ENCODE measurements around the gene ABTB2. TPM values are rescaled to one million over a fixed set of nuclear protein-coding genes. Genes with fewer than 3 reads are reported as not detected.

The ABTB2 gene
- total RNA-seq, 1 experiment from 2014 or later: 5.5 TPM

- Histone ChIP-seq H3K27ac (ENCODE audit: insufficient read length, low read depth, low read length) (no peak overlapping the region), H2BK12ac (ENCODE audit: insufficient read length, low read depth, low read length) (no peak overlapping the region), H3K56ac (ENCODE audit: insufficient read length, low read depth, low read length) (no peak overlapping the region), H2BK20ac (ENCODE audit: low read depth, low read length, poor library complexity, severe bottlenecking) (no peak overlapping the region), H3K4me2 (ENCODE audit: insufficient read depth, insufficient read length, low read length) (no peak overlapping the region), H3K4ac (ENCODE audit: low read depth, low read length) (no peak overlapping the region), H4K91ac (ENCODE audit: insufficient read length, low read depth, low read length) (no peak overlapping the region), H4K5ac (ENCODE audit: insufficient read length, low read depth, low read length) (no peak overlapping the region), H2BK5ac (ENCODE audit: insufficient read length, low read length) (no peak overlapping the region), H3K4me1 (ENCODE audit: insufficient read depth, low read length) (no peaks in the 10 kb centered on the region), H3K27me3 (ENCODE audit: insufficient read depth, low read length) (no peaks in the 10 kb centered on the region), H3K14ac (ENCODE audit: insufficient read depth, low read length) (no peak overlapping the region), H3T11ph (ENCODE audit: low read length) (no peak overlapping the region), H4K20me1 (ENCODE audit: control insufficient read depth, insufficient read depth, insufficient read length) (no peaks in the 10 kb centered on the region), H3K9ac (ENCODE audit: extremely low read depth, insufficient read length, low read length) (no peak overlapping the region), H2BK120ac (ENCODE audit: low read depth, low read length, poor library complexity, severe bottlenecking) (no peak overlapping the region), H3K18ac (ENCODE audit: insufficient read length, low read depth, low read length) (no peak overlapping the region), H3K23me2 (ENCODE audit: insufficient read length, low read depth, low read length, poor library complexity, severe bottlenecking) (no peaks in the 10 kb centered on the region), H3K79me2 (ENCODE audit: insufficient read depth, low read length) (peaks cover 4% of the 10 kb centered on the region; the same call in 1 of the 2 replicates), H2BK15ac (ENCODE audit: low read depth, low read length) (no peak overlapping the region), H3K9me3 (ENCODE audit: control insufficient read depth, low read depth, low read length) (no peaks in the 10 kb centered on the region), H4K8ac (replicated peaks; ENCODE audit: insufficient read length, low read depth, low read length) (no peak overlapping the region), H2AFZ (ENCODE audit: low read length) (no peak overlapping the region), H3K23ac (ENCODE audit: insufficient read length, low read depth, low read length) (no peak overlapping the region), H3K79me1 (ENCODE audit: insufficient read depth, low read depth, low read length, poor library complexity, severe bottlenecking) (no peaks in the 10 kb centered on the region), H2AK5ac (ENCODE audit: insufficient read length, low read length) (no peak overlapping the region)
- peak; percentile 0 for DNase-seq
- Mint-ChIP-seq H3K27ac (no peak overlapping the region), H3K4me1 (peaks cover 7 to 10% of the 10 kb centered on the region in 2 experiments), H3K9me3 (no peaks in the 10 kb centered on the region), H3K36me3 (ENCODE audit: insufficient read depth in 1 of 3, low read depth in 3 of 3) (no peaks in the 10 kb centered on the region), H3K27me3 (ENCODE audit: low read depth) (no peaks in the 10 kb centered on the region), H3K4me3 (no peak overlapping the region)
- no CpG with 5 or more reads among the region's 2 CpGs for WGBS (ENCODE audit: extremely low coverage, insufficient read length, low lambda C conversion rate)
- TF ChIP-seq CTCF (conservative IDR thresholded peaks at IDR 0.05): no peak
These were observed 9.7 kb downstream of the ABTB2 start for GRCh38 chr11:34348096-34348495.
